ENCODE results near the gene NIPSNAP3A. TPM values are rescaled to one million over a fixed set of nuclear protein-coding genes. Genes with fewer than 3 reads are reported as not detected.

Gene NIPSNAP3A
- total RNA-seq, 4 donors from 2014 or later: 22.6 to 63.2 (median 43.3) TPM

DNA sequence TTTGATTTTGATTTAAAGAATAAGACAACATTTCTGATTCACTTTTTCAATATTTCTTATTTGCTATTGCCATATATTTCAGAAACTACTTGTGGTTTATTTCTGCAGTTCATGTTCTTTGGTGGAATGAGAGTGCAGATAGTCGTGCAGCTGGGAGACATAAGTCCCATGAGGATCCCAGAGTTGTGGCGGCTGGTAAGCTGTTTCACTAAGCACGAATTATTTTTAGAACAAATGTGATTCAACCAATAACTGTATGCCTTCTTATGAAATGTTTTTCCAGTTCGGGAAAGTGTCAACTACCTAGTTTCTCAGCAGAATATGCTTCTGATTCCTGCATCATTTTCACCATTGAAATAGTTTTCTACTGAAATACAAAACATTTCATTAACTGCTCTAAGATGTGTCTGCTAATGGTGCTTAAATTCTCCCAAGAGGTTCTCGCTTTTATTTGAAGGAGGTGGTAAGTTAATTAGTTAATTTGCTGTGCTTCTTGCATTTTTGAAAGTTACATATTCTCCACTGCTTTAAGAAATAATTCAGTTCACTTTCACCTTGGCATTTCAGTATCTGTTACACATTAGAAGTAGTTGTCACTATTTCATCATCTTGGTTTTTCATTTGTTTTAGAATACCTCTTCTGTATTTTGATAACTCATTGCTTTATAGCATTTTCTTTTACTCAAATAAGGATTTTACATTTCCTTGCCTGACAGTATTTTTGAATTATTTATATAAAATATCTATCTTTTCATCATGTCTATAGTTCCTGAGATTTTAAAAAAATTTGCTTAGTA is 25.4 kb downstream of the NIPSNAP3A start:
- no peaks in the 10 kb centered on the region for H3K36me3 ChIP-seq
- no peaks in the 10 kb centered on the region for H3K9me3 ChIP-seq
- no peak for DNase-seq
- TF ChIP-seq, protein P1, sequence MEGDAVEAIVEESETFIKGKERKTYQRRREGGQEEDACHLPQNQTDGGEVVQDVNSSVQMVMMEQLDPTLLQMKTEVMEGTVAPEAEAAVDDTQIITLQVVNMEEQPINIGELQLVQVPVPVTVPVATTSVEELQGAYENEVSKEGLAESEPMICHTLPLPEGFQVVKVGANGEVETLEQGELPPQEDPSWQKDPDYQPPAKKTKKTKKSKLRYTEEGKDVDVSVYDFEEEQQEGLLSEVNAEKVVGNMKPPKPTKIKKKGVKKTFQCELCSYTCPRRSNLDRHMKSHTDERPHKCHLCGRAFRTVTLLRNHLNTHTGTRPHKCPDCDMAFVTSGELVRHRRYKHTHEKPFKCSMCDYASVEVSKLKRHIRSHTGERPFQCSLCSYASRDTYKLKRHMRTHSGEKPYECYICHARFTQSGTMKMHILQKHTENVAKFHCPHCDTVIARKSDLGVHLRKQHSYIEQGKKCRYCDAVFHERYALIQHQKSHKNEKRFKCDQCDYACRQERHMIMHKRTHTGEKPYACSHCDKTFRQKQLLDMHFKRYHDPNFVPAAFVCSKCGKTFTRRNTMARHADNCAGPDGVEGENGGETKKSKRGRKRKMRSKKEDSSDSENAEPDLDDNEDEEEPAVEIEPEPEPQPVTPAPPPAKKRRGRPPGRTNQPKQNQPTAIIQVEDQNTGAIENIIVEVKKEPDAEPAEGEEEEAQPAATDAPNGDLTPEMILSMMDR (IDR thresholded peaks at IDR 0.05): no peak
- no peak for TF ChIP-seq POLR2A (IDR thresholded peaks at IDR 0.05)
- no peak overlapping the region for H3K4me3 ChIP-seq
- intact Hi-C loops (cut with DNase I; ENCODE audit: low total_unique reads): no loop called here
- no peaks in the 10 kb centered on the region for H3K27me3 ChIP-seq
- H3K4me1 ChIP-seq: no peaks in the 10 kb centered on the region
- no peak overlapping the region for H3K27ac ChIP-seq

DNA sequence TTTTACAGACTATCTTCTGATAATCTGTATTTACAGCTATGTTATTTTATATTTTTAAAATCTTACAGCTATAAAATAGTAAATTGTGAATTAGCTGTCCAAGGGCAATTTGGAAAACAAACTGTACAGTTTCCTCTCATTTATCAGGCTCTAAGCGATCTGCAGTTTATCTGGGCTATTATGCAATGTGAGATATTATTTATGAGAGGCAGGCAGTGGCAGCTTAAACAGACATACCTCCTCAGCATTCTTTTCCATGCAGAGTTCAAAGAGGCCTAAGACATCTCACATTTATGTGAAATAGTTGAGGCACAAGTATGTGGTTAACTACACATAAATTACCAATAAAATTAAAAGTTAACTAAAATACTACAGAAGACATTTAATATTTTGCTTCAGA is 26.6 kb downstream of the NIPSNAP3A start:
- H3K4me1 ChIP-seq: no peaks in the 10 kb centered on the region
- no peaks in the 10 kb centered on the region for H3K27me3 ChIP-seq
- H3K27ac ChIP-seq: no peak overlapping the region
- H3K36me3 ChIP-seq: no peaks in the 10 kb centered on the region
- H3K4me3 ChIP-seq: no peak overlapping the region
- H3K9me3 ChIP-seq: no peaks in the 10 kb centered on the region
- no peak for TF ChIP-seq POLR2A (IDR thresholded peaks at IDR 0.05)
- TF ChIP-seq, protein P1 (IDR thresholded peaks at IDR 0.05): no peak
- no peak for DNase-seq
- intact Hi-C loops (cut with DNase I; ENCODE audit: low total_unique reads): no loop called here

DNA sequence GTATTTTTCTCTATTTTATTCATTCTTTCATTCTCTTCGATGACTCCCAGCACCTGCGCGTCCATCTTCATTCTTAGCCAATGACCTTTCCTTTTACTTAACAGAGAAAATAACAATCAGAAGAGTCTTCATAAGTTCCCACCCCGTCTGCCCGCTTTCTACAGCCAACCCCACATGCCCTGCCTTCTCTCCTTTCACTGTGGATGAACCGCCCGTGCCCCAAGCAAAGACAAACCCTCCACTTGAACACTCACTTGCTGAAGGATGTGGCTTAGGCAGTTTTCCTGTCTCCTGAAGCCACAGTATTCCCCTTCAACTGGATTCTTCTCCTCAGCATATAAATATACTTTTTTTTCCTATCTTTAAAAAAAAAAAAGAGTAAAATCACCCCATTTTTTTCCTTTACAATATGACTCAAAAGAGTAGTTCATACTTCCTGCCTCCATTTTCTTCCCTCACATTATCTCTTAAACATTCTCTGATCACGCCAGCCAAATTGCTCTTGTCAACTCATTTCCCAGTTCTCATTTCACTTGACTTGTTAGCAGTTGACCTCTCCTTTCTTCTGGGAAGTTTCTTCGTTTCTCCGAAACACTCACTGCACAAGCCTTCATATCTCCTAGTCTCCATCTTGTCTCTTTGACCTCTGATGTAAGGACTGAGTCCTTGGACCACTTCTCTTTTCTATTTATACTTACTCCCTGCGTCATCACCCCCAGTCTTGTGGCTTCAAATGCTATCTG is 27.5 kb downstream of the NIPSNAP3A start:
- H3K36me3 ChIP-seq: no peaks in the 10 kb centered on the region
- DNase-seq: no peak
- no peak overlapping the region for H3K4me3 ChIP-seq
- no peaks in the 10 kb centered on the region for H3K9me3 ChIP-seq
- H3K27ac ChIP-seq: no peak overlapping the region
- H3K4me1 ChIP-seq: no peaks in the 10 kb centered on the region
- no peaks in the 10 kb centered on the region for H3K27me3 ChIP-seq
- TF ChIP-seq, protein P1 (IDR thresholded peaks at IDR 0.05): no peak
- TF ChIP-seq POLR2A (IDR thresholded peaks at IDR 0.05): no peak
- intact Hi-C loops (cut with DNase I; ENCODE audit: low total_unique reads): no loop called here

DNA sequence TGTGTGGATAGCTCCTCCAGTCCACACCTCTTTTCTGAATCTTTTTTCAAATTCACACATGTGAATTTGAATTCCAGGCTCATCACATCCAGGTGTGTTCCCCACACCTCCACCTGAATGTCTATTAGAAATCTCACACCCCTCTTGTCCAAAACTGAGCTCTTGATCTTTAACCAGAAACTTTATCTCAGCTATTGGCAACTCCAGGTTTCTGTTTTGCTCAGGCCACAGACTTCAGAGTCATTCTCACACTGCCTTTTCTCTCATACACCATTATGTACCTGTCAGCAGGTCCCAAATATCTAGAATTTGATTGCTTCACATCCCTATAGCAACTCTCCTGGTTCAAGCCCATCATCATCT is 28.1 kb downstream of the NIPSNAP3A start:
- intact Hi-C loops (cut with DNase I; ENCODE audit: low total_unique reads): no loop called here
- no peak for DNase-seq
- Histone ChIP-seq H3K27me3 (no peaks in the 10 kb centered on the region), H3K27ac (no peak overlapping the region), H3K36me3 (no peaks in the 10 kb centered on the region), H3K4me1 (no peaks in the 10 kb centered on the region), H3K9me3 (no peaks in the 10 kb centered on the region), H3K4me3 (no peak overlapping the region)
- TF ChIP-seq, protein P1 (IDR thresholded peaks at IDR 0.05): no peak
- no peak for TF ChIP-seq POLR2A (IDR thresholded peaks at IDR 0.05)

DNA sequence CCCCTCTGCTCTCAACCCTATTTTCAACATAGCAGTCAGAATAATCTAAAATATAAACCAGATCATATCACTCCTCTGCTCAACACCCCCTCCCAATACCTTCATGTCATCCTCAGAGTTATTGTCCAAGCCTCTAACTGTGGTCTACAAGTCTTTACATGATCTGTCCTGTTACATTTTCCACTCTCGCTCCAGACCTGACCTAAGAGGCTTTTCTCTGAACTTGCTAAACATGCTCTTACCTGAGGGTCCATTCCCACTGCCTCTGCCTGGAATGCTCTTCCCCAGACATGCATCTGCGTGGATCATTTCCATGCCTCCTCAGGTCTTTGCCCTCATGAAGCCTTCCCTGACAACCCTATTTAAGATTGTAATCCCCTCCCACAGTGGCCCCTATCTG is 28.5 kb downstream of the NIPSNAP3A start:
- intact Hi-C loops (cut with DNase I; ENCODE audit: low total_unique reads): no loop called here
- H3K9me3 ChIP-seq: no peaks in the 10 kb centered on the region
- no peak overlapping the region for H3K4me3 ChIP-seq
- TF ChIP-seq, protein P1 (IDR thresholded peaks at IDR 0.05): no peak
- TF ChIP-seq POLR2A (IDR thresholded peaks at IDR 0.05): no peak
- no peaks in the 10 kb centered on the region for H3K36me3 ChIP-seq
- H3K27me3 ChIP-seq: no peaks in the 10 kb centered on the region
- DNase-seq: no peak
- no peak overlapping the region for H3K27ac ChIP-seq
- H3K4me1 ChIP-seq: no peaks in the 10 kb centered on the region
